Measurements from ENCODE around the gene EXOC6B. TPM values are rescaled to one million over a fixed set of nuclear protein-coding genes. Genes with fewer than 3 reads are reported as not detected.

Gene EXOC6B
- total and polyA plus RNA-seq, 2 of the 8 experiments (the other 6 are each of a cell fraction or from before 2014, with no cell fraction given): 13.5 to 33.0 TPM

DNA sequence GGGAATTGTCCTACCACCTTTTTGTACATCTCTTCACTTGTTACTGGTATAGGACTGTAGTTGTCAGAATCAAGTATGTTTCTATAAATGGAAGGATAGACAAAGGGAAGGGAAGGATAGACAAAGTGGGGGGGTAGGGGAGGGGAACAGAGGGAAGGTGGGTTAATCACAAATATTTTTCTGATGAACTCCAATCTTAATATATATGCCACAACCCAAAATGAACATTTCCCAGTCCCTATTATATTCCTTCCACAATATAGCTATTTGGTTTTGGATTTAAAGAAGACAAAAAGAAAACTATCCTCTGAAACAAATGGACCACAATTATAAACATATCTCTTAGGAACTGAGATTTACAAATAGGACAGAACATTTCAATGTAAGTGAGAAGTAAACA lies 329.4 kb downstream of the EXOC6B start:
- H3K56ac ChIP-seq (replicated peaks; ENCODE audit: insufficient read length, low read depth, low read length): no peak overlapping the region
- H3K4me3 ChIP-seq (ENCODE audit: extremely low read depth in 1 of 4, insufficient read depth in 2 of 4, low read depth in 3 of 4, low read length in 4 of 4): no peak overlapping the region
- H3K79me2 ChIP-seq (ENCODE audit: control insufficient read depth in 1 of 2, insufficient read depth in 2 of 2, low read length in 2 of 2): no peaks in the 10 kb centered on the region
- no peaks in the 10 kb centered on the region for H4K20me1 ChIP-seq (replicated peaks in 1 of 2; ENCODE audit: control insufficient read depth in 1 of 2, insufficient read depth in 2 of 2, low read length in 2 of 2)
- no peak overlapping the region for H2BK5ac ChIP-seq (ENCODE audit: low read depth, low read length)
- H3K36me3 ChIP-seq (ENCODE audit: control insufficient read depth in 2 of 4, insufficient read depth in 4 of 4, low read length in 3 of 4): no peaks in the 10 kb centered on the region
- H3K27me3 ChIP-seq (replicated peaks in 1 of 4; ENCODE audit: control insufficient read depth in 3 of 4, extremely low read depth in 1 of 4, insufficient read depth in 3 of 4, low read length in 3 of 4): no peaks in the 10 kb centered on the region
- H2BK120ac ChIP-seq (replicated peaks; ENCODE audit: low read depth, low read length): no peak overlapping the region
- no peak overlapping the region for H2BK20ac ChIP-seq (ENCODE audit: low read length)
- H4K91ac ChIP-seq (replicated peaks; ENCODE audit: insufficient read length, low read length): no peak overlapping the region
- H3K23me2 ChIP-seq (ENCODE audit: low read depth, low read length): no peaks in the 10 kb centered on the region
- POLR2A ChIA-PET (ENCODE audit: partially characterized antibody): no interaction called here
- H3K79me1 ChIP-seq (ENCODE audit: low read depth, low read length): no peaks in the 10 kb centered on the region
- H3K18ac ChIP-seq (ENCODE audit: extremely low read depth, low read length): no peak overlapping the region
- H3K4ac ChIP-seq (replicated peaks; ENCODE audit: insufficient read length, low read depth, low read length): no peak overlapping the region
- H3K14ac ChIP-seq (ENCODE audit: insufficient read length): no peak overlapping the region
- H3K27ac ChIP-seq (ENCODE audit: low read depth, low read length): no peak overlapping the region
- no peak overlapping the region for H2AFZ ChIP-seq (ENCODE audit: low read length)
- H3K4me2 ChIP-seq (ENCODE audit: insufficient read depth in 1 of 2, low read depth in 2 of 2, low read length in 2 of 2): no peak overlapping the region
- H3K9ac ChIP-seq (replicated peaks in 1 of 4; ENCODE audit: extremely low read depth in 1 of 4, low read depth in 3 of 4, low read length in 3 of 4): no peak overlapping the region
- no peak overlapping the region for H2BK12ac ChIP-seq (ENCODE audit: low read depth, low read length)
- no peak overlapping the region for H4K8ac ChIP-seq (ENCODE audit: extremely low read depth, insufficient read depth, low read length)
- CTCF ChIA-PET (ENCODE audit: partially characterized antibody): no interaction called here
- no peak overlapping the region for H2BK15ac ChIP-seq (ENCODE audit: low read length)
- DNase-seq (ENCODE audit: low read depth in 1 of 2, low spot score in 2 of 2): no peak
- TF ChIP-seq ZNF274 (IDR thresholded peaks at IDR 0.05; ENCODE audit: borderline replicate concordance, extremely low read depth, low read length): no peak
- no peak for TF ChIP-seq TAF1 (IDR thresholded peaks at IDR 0.05; ENCODE audit: low read depth, low read length)
- TF ChIP-seq MAFK (IDR thresholded peaks at IDR 0.05; ENCODE audit: low read depth, low read length): no peak
- no peak for TF ChIP-seq SUZ12 (IDR thresholded peaks at IDR 0.05; ENCODE audit: low read length)
- no peak for TF ChIP-seq SIRT6 (IDR thresholded peaks at IDR 0.05; ENCODE audit: low read length)
- no peak for TF ChIP-seq TEAD4 (IDR thresholded peaks at IDR 0.05; ENCODE audit: low read depth, low read length)
- TF ChIP-seq, protein P1, sequence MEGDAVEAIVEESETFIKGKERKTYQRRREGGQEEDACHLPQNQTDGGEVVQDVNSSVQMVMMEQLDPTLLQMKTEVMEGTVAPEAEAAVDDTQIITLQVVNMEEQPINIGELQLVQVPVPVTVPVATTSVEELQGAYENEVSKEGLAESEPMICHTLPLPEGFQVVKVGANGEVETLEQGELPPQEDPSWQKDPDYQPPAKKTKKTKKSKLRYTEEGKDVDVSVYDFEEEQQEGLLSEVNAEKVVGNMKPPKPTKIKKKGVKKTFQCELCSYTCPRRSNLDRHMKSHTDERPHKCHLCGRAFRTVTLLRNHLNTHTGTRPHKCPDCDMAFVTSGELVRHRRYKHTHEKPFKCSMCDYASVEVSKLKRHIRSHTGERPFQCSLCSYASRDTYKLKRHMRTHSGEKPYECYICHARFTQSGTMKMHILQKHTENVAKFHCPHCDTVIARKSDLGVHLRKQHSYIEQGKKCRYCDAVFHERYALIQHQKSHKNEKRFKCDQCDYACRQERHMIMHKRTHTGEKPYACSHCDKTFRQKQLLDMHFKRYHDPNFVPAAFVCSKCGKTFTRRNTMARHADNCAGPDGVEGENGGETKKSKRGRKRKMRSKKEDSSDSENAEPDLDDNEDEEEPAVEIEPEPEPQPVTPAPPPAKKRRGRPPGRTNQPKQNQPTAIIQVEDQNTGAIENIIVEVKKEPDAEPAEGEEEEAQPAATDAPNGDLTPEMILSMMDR (IDR thresholded peaks at IDR 0.05; ENCODE audit: control extremely low read depth in 1 of 3, insufficient read depth in 1 of 3, low read depth in 1 of 3, low read length in 3 of 3): no peak
- H3K4me1 ChIP-seq (replicated peaks in 1 of 4; ENCODE audit: control insufficient read depth in 3 of 4, insufficient read depth in 4 of 4, low read length in 3 of 4): no peaks in the 10 kb centered on the region
- H4K5ac ChIP-seq (ENCODE audit: insufficient read length, low read depth, low read length): no peak overlapping the region
- H3K9me3 ChIP-seq (ENCODE audit: insufficient read depth in 2 of 2, low read depth in 1 of 2, low read length in 1 of 2): no peaks in the 10 kb centered on the region; a peak in 1 of 4 replicates
- no peak for FAIRE-seq
- no peak overlapping the region for H2AK5ac ChIP-seq (ENCODE audit: low read depth, low read length)
- no peak overlapping the region for H3K23ac ChIP-seq (ENCODE audit: insufficient read length)
